Measurements from ENCODE around the gene CXCR6. TPM values are rescaled to one million over a fixed set of nuclear protein-coding genes. Genes with fewer than 3 reads are reported as not detected.

Gene CXCR6
- total RNA-seq, 2 donors from 2014 or later = 0.96 to 1.2 TPM

- Histone ChIP-seq H3K36me3 (peaks cover 13 to 20% of the 10 kb centered on the region in 2 donors), H3K27ac (no peak overlapping the region)
- WGBS = 85% methylated on average over 4 of the region's 4 CpGs
These were observed 9.2 kb downstream of the CXCR6 start for GRCh38 chr3:45952456-45952855.

GRCh38 chr3:45953536-45953935 is 10.3 kb downstream of the CXCR6 start:
- WGBS = 81% methylated on average over 4 of the region's 4 CpGs

More at GRCh38 chr3:45952456-45952855, 9.2 kb downstream of the CXCR6 start:
- Histone ChIP-seq H3K4me3 (no peak overlapping the region), H3K9me3 (no peaks in the 10 kb centered on the region), H3K27me3 (replicated peaks; ENCODE audit: insufficient read depth) (no peaks in the 10 kb centered on the region), H3K4me1 (replicated peaks) (no peaks in the 10 kb centered on the region)
- DNase-seq (ENCODE audit: low spot score) = no peak
- intact Hi-C loops (cut with DNase I) = no loop called here
- TF ChIP-seq POLR2A (IDR thresholded peaks at IDR 0.05) = no peak

GRCh38 chr3:45954306-45954705 is 11.0 kb downstream of the CXCR6 start:
- Histone ChIP-seq H3K9me3 (no peaks in the 10 kb centered on the region), H3K36me3 (peaks cover 18 to 32% of the 10 kb centered on the region in 2 donors), H3K4me1 (replicated peaks) (no peaks in the 10 kb centered on the region), H3K27ac (no peak overlapping the region), H3K4me3 (no peak overlapping the region), H3K27me3 (replicated peaks; ENCODE audit: insufficient read depth) (no peaks in the 10 kb centered on the region)
- DNase-seq (ENCODE audit: low spot score) = no peak
- WGBS = 96% methylated on average over 3 of the region's 3 CpGs
- TF ChIP-seq POLR2AphosphoS5 (IDR thresholded peaks at IDR 0.05) (no peak), POLR2A (IDR thresholded peaks at IDR 0.05) (no peak), CTCF (IDR thresholded peaks at IDR 0.05) (no peak)
- intact Hi-C loops (cut with DNase I) = no loop called here

More at GRCh38 chr3:45953536-45953935, 10.3 kb downstream of the CXCR6 start:
- Histone ChIP-seq H3K4me3 (no peak overlapping the region), H3K4me1 (replicated peaks) (no peaks in the 10 kb centered on the region), H3K27me3 (replicated peaks; ENCODE audit: insufficient read depth) (no peaks in the 10 kb centered on the region), H3K36me3 (peaks cover 18 to 24% of the 10 kb centered on the region in 2 donors), H3K27ac (no peak overlapping the region), H3K9me3 (no peaks in the 10 kb centered on the region)
- DNase-seq (ENCODE audit: low spot score) = no peak
- intact Hi-C loops (cut with DNase I) = no loop called here
- TF ChIP-seq POLR2A (IDR thresholded peaks at IDR 0.05) (no peak), CTCF (IDR thresholded peaks at IDR 0.05) (no peak), POLR2AphosphoS5 (IDR thresholded peaks at IDR 0.05) (no peak)

DNA sequence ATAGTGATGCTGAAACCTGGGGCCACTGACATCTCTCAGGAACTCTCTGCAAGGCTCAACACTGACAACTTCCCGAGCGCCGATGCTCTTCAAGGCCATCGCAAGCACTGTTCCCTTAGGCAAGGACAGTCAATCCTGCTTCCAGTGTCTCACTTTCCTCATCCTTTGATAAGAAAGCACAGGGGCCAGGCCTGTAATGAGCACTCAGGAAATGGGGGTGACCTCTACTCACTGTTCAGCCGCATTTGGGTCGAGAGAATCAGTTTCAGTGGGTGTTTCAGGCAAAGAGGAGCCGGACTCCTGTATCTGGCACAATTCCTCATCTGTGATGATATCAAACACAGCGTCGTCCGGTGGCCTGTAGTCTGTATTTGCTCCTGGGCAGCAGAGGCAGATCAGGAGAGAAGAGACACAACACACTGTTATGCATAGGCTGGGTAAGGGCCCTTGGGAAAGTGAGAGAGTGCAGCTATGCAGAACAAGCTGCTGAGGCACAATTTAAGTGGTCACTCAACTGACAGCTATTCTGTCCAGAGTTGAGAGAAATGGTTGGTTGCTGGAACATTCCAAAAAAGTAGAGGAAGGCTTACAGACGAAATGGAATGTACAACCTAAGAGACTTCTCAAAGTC is 11.9 kb downstream of the CXCR6 start:
- intact Hi-C loops (cut with DNase I) = no loop called here
- H3K9me3 ChIP-seq = no peaks in the 10 kb centered on the region
- H3K36me3 ChIP-seq = peaks cover 13 to 36% of the 10 kb centered on the region in 2 donors
- no peaks in the 10 kb centered on the region for H3K4me1 ChIP-seq (replicated peaks)
- 88% methylated on average over 11 of the region's 11 CpGs for WGBS
- DNase-seq (ENCODE audit: low spot score) = no peak
- no peak overlapping the region for H3K27ac ChIP-seq
- no peaks in the 10 kb centered on the region for H3K27me3 ChIP-seq (replicated peaks; ENCODE audit: insufficient read depth)
- H3K4me3 ChIP-seq = no peak overlapping the region
- TF ChIP-seq POLR2AphosphoS5 (IDR thresholded peaks at IDR 0.05) (no peak), CTCF (IDR thresholded peaks at IDR 0.05) (no peak), POLR2A (IDR thresholded peaks at IDR 0.05) (no peak)

DNA sequence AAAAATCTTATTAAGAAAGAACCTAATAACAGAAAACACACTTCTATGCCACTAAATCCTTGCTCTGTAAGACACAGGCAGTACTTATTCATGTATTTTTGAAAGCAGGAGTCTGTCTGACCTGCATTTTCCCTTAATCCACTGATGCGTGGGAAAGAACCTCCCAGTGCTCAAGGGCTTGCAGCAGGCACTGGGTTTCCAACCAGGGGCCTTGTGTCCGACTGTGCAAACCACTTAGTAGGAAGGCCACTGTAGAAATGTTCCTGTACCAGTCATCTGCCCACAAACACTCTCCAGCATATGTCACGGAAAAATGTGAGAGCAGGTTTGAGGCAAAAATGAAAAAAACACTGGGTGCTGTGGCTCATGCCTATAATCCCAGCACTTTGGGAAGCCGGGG is 12.4 kb downstream of the CXCR6 start:
- H3K4me3 ChIP-seq = no peak overlapping the region
- intact Hi-C loops (cut with DNase I) = no loop called here
- no peaks in the 10 kb centered on the region for H3K9me3 ChIP-seq
- no peak for TF ChIP-seq POLR2A (IDR thresholded peaks at IDR 0.05)
- TF ChIP-seq POLR2AphosphoS5 (IDR thresholded peaks at IDR 0.05) = no peak
- TF ChIP-seq CTCF (IDR thresholded peaks at IDR 0.05) = no peak
- H3K27ac ChIP-seq = no peak overlapping the region
- no peak for DNase-seq (ENCODE audit: low spot score)
- WGBS = 91% methylated on average over 4 of the region's 4 CpGs
- no peaks in the 10 kb centered on the region for H3K27me3 ChIP-seq (replicated peaks; ENCODE audit: insufficient read depth)
- H3K4me1 ChIP-seq (replicated peaks) = no peaks in the 10 kb centered on the region
- peaks cover 13 to 36% of the 10 kb centered on the region in 2 donors for H3K36me3 ChIP-seq
